Thyroid gland (tissue), 4 donors: ENCODE results near the gene B4GALT3. TPM values are rescaled to one million over a fixed set of nuclear protein-coding genes. Genes with fewer than 3 reads are reported as not detected.

Source experiments
- DNase-seq, 2 donors: peaks; one replicate each; pipeline ENCODE4 v3.0.0-alpha.2; 2019
- H3K27ac ChIP-seq, 3 donors: fragments of 200-600 bp; sonication (generic); 1 replicate in 2 of 3; 2 replicates in 1 of 3; pipeline ENCODE4 v1.5.1; 2016 to 2019; ENCODE audit warnings: mild to moderate bottlenecking in 1 of 3, moderate library complexity in 1 of 3
- H3K27me3 ChIP-seq: fragments of 200-600 bp; sonication (generic); one replicate; pipeline ENCODE4 v1.5.1; 2019
- H3K36me3 ChIP-seq, 2 donors: fragments of 200-600 bp; sonication (generic); one replicate each; pipeline ENCODE4 v1.5.1; 2016 to 2019
- H3K4me1 ChIP-seq, 2 donors: fragments of 200-600 bp; sonication (generic); one replicate each; pipeline ENCODE4 v1.5.1; 2017 to 2019
- H3K4me3 ChIP-seq, 3 donors: fragments of 200-600 bp; sonication (generic); replicated peaks in 1 of 3; 1 replicate in 2 of 3; 2 replicates in 1 of 3; pipeline ENCODE4 v1.5.1; 2016; ENCODE audit warnings: mild to moderate bottlenecking in 1 of 3
- H3K9me3 ChIP-seq: fragments of 200-600 bp; sonication (generic); one replicate; pipeline ENCODE4 v1.5.1; 2017
- POLR2A ChIP-seq, 2 donors: fragments of 450-650 bp; IDR thresholded peaks; one replicate each; pipeline ENCODE4 v1.6.1; 2017; ENCODE audit warnings: antibody characterized with exemption in 2 of 2, mild to moderate bottlenecking in 2 of 2, moderate library complexity in 1 of 2
- WGBS, 2 donors: methylation state at CpG; one replicate each; pipeline ENCODE4 v1.1.5; 2017; 5-methylcytosine and 5-hydroxymethylcytosine counted together
- intact Hi-C: fragments of 100-400 bp; cut with DNase I; formaldehyde crosslinking; loops from one replicate; pipeline ENCODE4 v1.15.1; 2023
- total RNA-seq, 4 donors: library from RNA; depleted of rRNA; stranded (reverse); fragments of >200 nt; gene quantifications; one replicate each; pipeline ENCODE4 v1.2.3, GENCODE V29; 2016
- TF ChIP-seq, protein P1 (sequence below), 6 experiments: fragments of 200-600 bp in 3 of 6; fragments of 450-650 bp in 3 of 6; sonication (generic) in 3 of 6; IDR thresholded peaks; one replicate each; pipeline ENCODE4 v1.5.1; 2016 to 2019; ENCODE audit warnings: antibody characterized with exemption in 6 of 6, mild to moderate bottlenecking in 2 of 6, inconsistent platforms in 1 of 6, moderate library complexity in 1 of 6

The B4GALT3 gene
- total RNA-seq, 4 donors from 2014 or later, result 24.1 to 34.0 (median 29.2) TPM

DNA sequence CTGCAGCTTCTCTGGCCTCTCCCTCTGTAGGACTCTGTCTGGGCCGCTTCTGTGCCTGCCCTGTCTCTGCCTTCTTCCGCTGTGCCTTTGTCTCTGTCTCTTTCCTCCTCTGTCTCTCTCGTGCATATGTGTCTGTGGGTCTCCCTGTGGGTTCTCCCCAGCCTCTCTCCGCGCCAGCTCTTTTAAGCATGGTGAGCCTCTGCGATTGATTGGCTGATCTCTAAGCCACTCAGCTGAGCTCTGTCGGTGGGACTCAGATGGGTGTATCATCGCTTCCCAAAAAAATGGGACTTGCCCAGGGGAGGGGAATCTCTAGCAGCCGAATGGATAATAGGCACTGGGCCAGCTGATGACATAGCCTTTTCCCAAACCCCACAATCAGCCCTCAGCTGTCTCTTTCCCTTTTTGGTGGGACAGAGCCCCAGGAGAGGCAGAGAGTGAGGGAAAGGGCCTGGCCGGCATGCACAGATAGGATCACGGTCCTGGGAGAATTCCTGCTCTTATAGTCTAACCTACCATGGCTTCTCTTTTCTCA, 21.7 kb upstream of the B4GALT3 start, which contains the start of gene ADAMTS4:
Gene ADAMTS4, minus strand, starts transcription at position 158 of the 535 bp plus-strand sequence. CDS start 427 bp downstream, outside the sequence.
- peak within 1 kb of the TSS in 1 of 3 donors; percentile 38 for H3K4me3 ChIP-seq
- intact Hi-C loops, result loop anchor here (10.0 kb wide), 1 partner anchor 186 kb away; no protein-coding TSS in a partner anchor
- peaks cover 20 to 41% of the 10 kb centered on the region in 2 donors for H3K4me1 ChIP-seq
- no peaks in the 10 kb centered on the region for H3K9me3 ChIP-seq
- peaks cover 0 to 5% of the 10 kb centered on the region in 2 donors for H3K36me3 ChIP-seq
- H3K27me3 ChIP-seq, result no peaks in the 10 kb centered on the region
- peak in 1 of 2 donors; percentile 23 for DNase-seq
- peak within 1 kb of the TSS; percentile 94 to 96 (median 94) for H3K27ac ChIP-seq
- WGBS, 2 donors, result 64 to 70% methylated on average over 11 of the region's 11 CpGs
- TF ChIP-seq POLR2A (IDR thresholded peaks at IDR 0.05), result peak in 1 of 2 donors; percentile 41
- TF ChIP-seq, protein P1, sequence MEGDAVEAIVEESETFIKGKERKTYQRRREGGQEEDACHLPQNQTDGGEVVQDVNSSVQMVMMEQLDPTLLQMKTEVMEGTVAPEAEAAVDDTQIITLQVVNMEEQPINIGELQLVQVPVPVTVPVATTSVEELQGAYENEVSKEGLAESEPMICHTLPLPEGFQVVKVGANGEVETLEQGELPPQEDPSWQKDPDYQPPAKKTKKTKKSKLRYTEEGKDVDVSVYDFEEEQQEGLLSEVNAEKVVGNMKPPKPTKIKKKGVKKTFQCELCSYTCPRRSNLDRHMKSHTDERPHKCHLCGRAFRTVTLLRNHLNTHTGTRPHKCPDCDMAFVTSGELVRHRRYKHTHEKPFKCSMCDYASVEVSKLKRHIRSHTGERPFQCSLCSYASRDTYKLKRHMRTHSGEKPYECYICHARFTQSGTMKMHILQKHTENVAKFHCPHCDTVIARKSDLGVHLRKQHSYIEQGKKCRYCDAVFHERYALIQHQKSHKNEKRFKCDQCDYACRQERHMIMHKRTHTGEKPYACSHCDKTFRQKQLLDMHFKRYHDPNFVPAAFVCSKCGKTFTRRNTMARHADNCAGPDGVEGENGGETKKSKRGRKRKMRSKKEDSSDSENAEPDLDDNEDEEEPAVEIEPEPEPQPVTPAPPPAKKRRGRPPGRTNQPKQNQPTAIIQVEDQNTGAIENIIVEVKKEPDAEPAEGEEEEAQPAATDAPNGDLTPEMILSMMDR (IDR thresholded peaks at IDR 0.05), result no peak

DNA sequence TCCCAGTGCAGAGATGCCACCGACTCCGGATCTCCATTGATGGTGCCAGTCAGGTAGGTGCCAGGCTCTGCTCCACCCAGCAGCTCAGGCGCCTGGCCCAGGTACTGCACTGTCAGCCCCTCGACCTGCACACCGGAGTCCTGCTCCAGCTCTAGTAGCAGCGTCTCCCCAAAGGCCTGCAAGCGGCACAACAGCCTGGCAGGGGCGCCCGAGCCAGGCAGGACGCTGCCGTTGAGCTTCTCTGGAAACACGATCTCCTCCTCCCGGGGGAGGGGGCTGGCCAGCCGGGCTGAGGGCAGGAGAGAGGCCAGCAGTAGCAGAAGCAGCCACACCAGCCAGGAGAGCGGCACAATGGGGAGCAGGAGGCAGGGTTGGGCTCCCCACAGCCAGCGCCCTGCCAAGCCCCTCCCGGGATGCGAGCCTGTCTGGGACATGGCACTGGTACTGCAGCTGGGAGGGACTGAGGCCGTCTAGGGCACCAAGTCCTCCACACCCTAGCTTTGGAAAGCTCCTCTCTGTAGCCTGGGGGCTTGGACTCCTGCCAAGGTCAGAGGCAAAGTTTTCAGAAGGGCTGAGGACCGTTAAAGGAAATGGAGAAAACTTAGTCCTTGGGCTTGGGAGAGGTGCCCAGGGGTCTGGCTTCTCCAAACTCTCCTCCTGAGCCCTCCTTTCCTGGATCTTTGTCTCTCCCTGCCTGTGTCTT, 21.0 kb upstream of the B4GALT3 start:
- DNase-seq, result no peak
- WGBS, 2 donors, result 1% methylated on average over 4 of the region's 20 CpGs; no CpG with 5 or more reads in 1 of the 2 donors
- TF ChIP-seq, protein P1 (IDR thresholded peaks at IDR 0.05), result no peak
- TF ChIP-seq POLR2A (IDR thresholded peaks at IDR 0.05), result no peak
- H3K36me3 ChIP-seq, result no peaks in the 10 kb centered on the region
- no peaks in the 10 kb centered on the region for H3K9me3 ChIP-seq
- H3K27me3 ChIP-seq, result no peaks in the 10 kb centered on the region
- H3K4me1 ChIP-seq, result peaks cover 15 to 38% of the 10 kb centered on the region in 2 donors
- H3K27ac ChIP-seq, result peak overlapping the region; percentile 27 to 96 (median 94)
- H3K4me3 ChIP-seq, result peak overlapping the region in 1 of 3 donors; percentile 38
- intact Hi-C loops, result loop anchor here (10.0 kb wide), 1 partner anchor 186 kb away; no protein-coding TSS in a partner anchor

DNA sequence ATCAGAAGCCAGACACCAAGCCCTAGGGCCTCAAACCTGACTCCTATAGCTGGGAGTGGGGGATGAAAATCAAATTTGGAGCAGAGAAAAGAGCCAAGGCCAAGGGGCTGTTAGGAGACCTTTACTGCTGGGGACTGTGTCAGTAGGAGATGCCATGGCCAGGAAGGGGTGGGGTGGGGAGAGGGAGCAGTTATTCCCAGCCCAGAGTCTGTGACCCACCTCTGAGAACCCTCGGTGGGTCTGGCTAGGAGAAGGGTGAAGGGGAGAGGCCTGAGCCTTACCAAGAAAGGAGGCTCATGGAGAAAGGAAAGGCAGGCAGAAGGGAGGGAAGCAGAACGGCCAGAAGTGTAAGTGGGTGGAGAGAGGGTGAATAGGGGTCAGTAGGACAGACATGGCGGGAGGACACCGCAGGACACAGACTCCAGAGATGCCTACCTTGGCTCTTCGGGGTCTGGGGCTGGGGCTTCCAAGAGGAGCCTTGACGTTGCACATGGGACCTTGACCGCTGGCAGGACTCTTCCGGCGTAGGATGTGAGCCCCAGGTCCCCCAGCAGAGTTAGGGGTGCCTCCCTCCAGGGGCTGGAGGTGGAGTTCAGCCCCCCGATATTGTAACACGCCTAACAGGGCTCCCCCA, 20.4 kb upstream of the B4GALT3 start:
- H3K27me3 ChIP-seq, result no peaks in the 10 kb centered on the region
- intact Hi-C loops, result loop anchor here (10.0 kb wide), 1 partner anchor 187 kb away; no protein-coding TSS in a partner anchor
- 61 to 73% methylated on average over 6 to 9 of the region's 11 CpGs for WGBS, 2 donors
- TF ChIP-seq POLR2A (IDR thresholded peaks at IDR 0.05), result no peak
- TF ChIP-seq, protein P1 (IDR thresholded peaks at IDR 0.05), result no peak
- peaks cover 8 to 37% of the 10 kb centered on the region in 2 donors for H3K4me1 ChIP-seq
- no peak for DNase-seq
- H3K9me3 ChIP-seq, result no peaks in the 10 kb centered on the region
- peak overlapping the region; percentile 27 to 96 (median 94) for H3K27ac ChIP-seq
- peak overlapping the region in 1 of 3 donors; percentile 38 for H3K4me3 ChIP-seq
- no peaks in the 10 kb centered on the region for H3K36me3 ChIP-seq

DNA sequence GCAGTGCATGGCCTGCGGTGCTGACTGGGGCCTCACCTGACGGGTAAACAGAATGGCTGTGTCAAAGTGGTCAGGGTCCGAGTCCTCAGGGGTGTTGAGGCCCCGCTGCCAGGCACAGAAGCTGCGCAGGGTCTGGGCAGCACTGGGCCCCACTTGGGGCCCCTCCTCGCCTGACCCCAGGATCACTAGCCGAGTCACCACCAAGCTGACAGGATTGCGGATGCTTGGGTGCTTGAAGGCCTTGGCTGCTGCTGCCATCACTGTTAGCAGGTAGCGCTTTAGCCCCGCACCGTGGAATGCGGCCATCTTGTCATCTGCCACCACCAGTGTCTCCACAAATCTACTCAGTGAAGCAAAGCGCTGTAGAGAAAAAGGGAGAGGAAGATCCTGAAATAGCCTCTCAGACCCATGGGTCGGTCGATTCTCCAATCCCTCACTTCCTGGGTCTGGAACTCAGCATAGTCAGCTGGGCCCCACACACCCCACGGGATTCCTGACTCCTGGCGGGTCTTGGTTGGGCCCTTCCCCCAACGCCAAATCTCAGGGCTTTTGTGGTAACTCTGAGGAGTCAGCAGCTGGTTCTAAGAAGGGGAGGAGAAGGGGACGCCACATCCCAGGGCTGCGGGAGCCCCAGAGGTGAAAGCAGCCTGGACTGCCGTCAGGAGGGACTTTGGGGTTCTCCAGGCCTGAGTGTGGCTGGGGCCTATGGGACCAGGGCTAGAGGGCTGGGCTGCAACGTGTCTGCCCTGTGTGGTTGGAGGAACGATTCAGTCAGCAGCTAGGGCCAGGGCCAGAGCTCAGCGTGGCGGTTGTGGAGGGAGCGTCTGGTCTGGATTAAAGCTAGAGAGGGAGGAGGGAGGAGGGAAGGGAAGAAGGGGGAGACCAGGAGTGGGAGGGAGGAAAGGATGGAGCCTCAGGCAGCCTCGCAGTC, 19.5 kb upstream of the B4GALT3 start:
- peak overlapping the region in 2 of 3 donors; percentile 94 to 96 for H3K27ac ChIP-seq
- H3K4me3 ChIP-seq, result peak overlapping the region in 1 of 3 donors; percentile 38
- WGBS, 2 donors, result 63 to 72% methylated on average over 20 to 27 of the region's 27 CpGs
- intact Hi-C loops, result loop anchor here (10.0 kb wide), 1 partner anchor 188 kb away; no protein-coding TSS in a partner anchor
- no peaks in the 10 kb centered on the region for H3K27me3 ChIP-seq
- H3K9me3 ChIP-seq, result no peaks in the 10 kb centered on the region
- H3K4me1 ChIP-seq, result peaks cover 8 to 35% of the 10 kb centered on the region in 2 donors
- no peaks in the 10 kb centered on the region for H3K36me3 ChIP-seq
- no peak for TF ChIP-seq POLR2A (IDR thresholded peaks at IDR 0.05)
- DNase-seq, result no peak
